PC-3 (cell line): Measurements from ENCODE around the gene PPM1F.

Experiments
- CTCF ChIP-seq: fragments of 300-600 bp; sonication (generic); conservative IDR thresholded peaks from 2 replicates; pipeline ENCODE4 v1.5.1; 2017; ENCODE audit warnings: antibody characterized with exemption, low read depth, mild to moderate bottlenecking, low read length
- EZH2phosphoT487 ChIP-seq: fragments of 300-600 bp; sonication (generic); IDR thresholded peaks from 2 replicates; pipeline ENCODE4 v1.6.1; 2018; ENCODE audit warnings: mild to moderate bottlenecking, antibody characterized with exemption, low read length, borderline replicate concordance

DNA sequence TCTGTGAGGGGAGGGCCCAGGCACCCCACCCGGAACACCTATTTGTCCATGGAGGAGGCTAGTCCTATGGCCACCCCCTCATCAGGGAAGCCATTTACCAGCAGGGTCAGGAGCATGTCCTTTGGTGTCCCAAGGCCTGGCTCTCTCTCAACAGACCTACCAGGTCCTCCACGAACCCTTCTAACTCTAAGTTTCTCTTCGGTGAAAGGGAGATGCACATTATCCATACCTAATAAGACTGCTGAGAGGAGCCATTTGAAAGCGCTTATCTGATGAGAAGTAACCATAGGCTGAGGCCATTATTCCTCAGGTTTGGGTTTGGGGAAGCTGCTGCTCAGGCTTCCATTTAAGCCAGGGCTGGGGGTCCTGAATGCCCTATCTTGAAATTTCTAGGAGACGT is 39.1 kb upstream of the PPM1F start:
- TF ChIP-seq CTCF (no peak), EZH2phosphoT487 (no peak)
